Retinal pigment epithelial cell (primary cell): ENCODE data around the gene CRELD2.

Experiments
- DNase-seq: peaks from one replicate; pipeline ENCODE4 v3.0.0-alpha.2; 2010; ENCODE audit warnings: low read depth
- H3K4me3 ChIP-seq: 2 replicates; pipeline ENCODE4 v1.5.1; 2011; ENCODE audit warnings: mild to moderate bottlenecking, low read length, control low read depth, moderate library complexity
- TF ChIP-seq, protein P1 (sequence below): conservative IDR thresholded peaks from 2 replicates; pipeline ENCODE4 v1.5.1; 2011; ENCODE audit warnings: low read depth, low read length, control low read depth, inconsistent platforms

Gene CRELD2

DNA sequence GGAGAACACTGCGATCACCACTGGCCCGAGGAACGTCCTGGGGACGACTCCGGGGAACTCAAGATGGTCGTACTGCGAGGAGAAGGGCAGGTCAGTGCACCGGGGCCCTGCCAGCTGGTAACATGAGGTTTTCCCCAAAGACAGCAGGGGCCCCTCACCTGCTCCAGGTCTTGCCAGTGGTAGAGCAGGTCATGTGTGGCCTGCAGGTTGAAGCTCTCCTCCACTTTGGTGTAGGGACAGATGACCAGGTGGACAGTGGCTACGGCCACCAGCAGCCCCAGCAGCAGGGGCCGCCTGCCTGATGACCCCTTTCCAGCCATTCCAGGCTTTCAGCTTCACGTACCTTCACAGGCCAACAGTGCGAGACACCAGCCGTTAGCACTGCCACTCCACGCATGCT lies 5.0 kb upstream of the CRELD2 start:
- no peak overlapping the region for H3K4me3 ChIP-seq
- DNase-seq, result no peak
- TF ChIP-seq, protein P1, sequence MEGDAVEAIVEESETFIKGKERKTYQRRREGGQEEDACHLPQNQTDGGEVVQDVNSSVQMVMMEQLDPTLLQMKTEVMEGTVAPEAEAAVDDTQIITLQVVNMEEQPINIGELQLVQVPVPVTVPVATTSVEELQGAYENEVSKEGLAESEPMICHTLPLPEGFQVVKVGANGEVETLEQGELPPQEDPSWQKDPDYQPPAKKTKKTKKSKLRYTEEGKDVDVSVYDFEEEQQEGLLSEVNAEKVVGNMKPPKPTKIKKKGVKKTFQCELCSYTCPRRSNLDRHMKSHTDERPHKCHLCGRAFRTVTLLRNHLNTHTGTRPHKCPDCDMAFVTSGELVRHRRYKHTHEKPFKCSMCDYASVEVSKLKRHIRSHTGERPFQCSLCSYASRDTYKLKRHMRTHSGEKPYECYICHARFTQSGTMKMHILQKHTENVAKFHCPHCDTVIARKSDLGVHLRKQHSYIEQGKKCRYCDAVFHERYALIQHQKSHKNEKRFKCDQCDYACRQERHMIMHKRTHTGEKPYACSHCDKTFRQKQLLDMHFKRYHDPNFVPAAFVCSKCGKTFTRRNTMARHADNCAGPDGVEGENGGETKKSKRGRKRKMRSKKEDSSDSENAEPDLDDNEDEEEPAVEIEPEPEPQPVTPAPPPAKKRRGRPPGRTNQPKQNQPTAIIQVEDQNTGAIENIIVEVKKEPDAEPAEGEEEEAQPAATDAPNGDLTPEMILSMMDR, result no peak

DNA sequence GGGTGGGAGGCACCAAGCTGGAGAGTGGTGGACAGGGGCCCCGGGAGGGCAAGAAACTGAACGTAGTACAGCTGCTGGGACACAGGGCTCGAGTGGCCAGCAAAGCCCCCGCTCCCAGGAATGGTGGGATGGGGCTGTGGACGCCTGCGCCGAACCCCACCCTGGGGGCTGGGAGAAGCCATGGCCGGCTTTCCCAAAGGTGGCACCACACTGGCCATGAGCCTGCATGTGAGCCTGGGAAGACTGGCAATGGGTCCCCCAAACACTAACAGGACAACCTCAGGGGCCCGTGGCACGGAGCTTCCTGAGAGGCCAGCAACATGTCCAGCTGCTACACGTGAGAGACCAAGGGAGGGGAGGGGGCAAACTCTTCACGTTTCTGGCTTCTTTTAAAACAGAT lies 4.2 kb upstream of the CRELD2 start:
- H3K4me3 ChIP-seq, result no peak overlapping the region
- DNase-seq, result no peak
- TF ChIP-seq, protein P1, result no peak

DNA sequence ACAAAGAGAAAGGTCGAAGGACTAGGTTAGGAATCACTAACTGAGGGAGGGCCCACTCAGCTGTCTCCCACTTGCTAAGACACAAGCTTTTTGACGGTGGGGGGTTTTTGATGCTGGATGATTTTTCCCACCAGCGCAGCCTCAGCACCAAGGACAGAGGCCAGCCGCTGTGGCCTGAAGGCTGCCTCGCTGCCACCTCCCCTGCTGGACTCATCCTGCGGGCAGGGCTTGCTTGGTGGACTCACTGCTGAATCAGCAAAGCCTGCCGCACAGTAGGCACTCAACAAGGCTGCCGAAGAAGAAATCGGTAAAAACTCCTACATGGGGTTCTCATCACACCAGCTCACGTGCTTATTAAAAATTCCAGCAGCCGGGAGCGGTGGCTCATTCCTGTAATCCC lies 2.8 kb upstream of the CRELD2 start:
- no peak for DNase-seq
- TF ChIP-seq, protein P1, result no peak
- H3K4me3 ChIP-seq, result no peak overlapping the region

DNA sequence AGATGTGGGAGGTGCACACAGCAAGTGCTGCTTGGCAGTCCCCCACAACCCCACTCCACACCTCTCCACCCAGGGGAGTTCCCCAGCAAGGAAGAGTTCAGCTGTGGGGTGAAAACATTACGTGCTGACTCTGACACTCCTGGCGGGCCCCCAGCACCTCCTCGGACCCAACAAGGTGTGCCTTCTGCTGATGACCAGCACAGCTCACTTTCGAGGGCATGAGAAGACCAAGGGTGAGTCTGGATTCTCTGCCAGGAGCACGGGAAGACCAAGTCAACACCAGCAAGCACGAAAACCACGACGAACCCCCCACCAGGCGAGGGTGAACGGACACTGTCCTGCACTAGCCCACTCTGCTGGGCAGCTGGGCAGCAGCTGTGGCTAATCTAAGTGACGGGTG lies 1.6 kb upstream of the CRELD2 start:
- H3K4me3 ChIP-seq, result no peak overlapping the region
- no peak for DNase-seq
- TF ChIP-seq, protein P1, result no peak

DNA sequence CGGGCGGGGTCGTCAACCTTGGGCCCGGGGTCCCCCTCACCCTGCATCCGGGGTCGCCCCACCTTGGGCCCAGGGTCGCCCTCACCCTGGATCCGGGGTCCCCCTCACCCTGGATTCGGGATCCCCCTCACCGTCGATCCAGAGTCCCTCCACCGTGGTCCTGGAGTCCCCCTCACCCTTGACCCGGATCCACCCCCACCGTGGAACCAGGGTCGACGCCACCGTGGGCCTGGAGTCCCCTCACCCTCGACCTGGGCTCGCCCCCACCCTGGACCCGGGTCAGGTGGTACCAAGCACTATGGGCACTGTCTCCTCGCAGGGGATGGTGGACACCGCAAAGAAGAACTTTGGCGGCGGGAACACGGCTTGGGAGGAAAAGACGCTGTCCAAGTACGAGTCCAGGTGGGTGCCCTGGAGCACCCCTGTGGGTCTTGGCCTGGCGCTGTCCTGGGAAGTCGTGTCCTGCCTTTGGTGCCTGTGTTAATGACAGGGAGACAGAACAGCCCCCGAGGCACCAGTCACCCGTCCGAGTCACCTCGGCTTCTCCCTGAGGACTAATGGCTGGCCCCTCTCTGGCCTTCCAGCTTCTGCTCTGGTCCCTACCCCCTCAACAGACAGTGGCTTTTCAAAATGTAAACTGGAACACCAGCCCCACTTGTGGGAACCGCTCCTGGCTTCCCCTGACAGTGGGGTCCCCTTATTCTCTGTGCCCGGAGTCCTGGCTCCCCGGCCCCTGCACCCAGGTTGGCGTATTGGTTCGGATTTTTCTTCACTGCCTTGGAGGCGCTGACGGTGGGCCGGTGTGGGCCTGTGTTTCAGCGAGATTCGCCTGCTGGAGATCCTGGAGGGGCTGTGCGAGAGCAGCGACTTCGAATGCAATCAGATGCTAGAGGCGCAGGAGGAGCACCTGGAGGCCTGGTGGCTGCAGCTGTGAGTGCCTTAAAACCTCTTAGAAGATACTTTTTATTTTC lies 762 bp downstream of the CRELD2 start:
- DNase-seq, result no peak
- TF ChIP-seq, protein P1, result no peak
- peak overlapping the region; percentile 68 for H3K4me3 ChIP-seq

DNA sequence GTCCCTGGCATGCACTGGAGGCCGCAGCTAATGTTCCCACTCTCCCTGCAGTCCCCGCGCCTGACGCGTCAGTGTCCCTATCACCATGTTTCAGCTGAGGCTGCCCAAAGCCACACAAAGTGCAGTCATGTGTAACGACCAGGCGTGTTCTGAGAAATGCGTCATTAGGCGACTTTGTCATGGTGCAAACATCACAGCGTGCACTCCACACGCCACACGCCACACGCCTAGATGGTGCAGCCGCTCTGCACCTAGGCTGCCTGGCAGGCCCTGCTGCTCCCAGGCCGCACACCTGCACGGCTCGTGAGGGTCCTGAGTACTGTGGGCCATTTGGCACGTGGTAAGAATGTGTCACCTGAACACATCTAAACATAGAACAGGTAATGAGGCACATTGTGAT lies 2.4 kb downstream of the CRELD2 start:
- no peak overlapping the region for H3K4me3 ChIP-seq
- no peak for DNase-seq
- TF ChIP-seq, protein P1, result no peak
